Stimulated activated CD8-positive, alpha-beta memory T cell treated with anti-CD3 and anti-CD28 coated beads, Interleukin-7, amount 100 ng/mL, for 48 hours (primary cell): ENCODE data around the gene FAM168A.

Experiments
- DNase-seq, 2 donors: peaks; one replicate each; pipeline ENCODE4 v3.0.0-alpha.2; 2020; ENCODE audit warnings: low read depth in 1 of 2; ENCODE audit errors: extremely low read depth in 1 of 2

Gene FAM168A

DNA sequence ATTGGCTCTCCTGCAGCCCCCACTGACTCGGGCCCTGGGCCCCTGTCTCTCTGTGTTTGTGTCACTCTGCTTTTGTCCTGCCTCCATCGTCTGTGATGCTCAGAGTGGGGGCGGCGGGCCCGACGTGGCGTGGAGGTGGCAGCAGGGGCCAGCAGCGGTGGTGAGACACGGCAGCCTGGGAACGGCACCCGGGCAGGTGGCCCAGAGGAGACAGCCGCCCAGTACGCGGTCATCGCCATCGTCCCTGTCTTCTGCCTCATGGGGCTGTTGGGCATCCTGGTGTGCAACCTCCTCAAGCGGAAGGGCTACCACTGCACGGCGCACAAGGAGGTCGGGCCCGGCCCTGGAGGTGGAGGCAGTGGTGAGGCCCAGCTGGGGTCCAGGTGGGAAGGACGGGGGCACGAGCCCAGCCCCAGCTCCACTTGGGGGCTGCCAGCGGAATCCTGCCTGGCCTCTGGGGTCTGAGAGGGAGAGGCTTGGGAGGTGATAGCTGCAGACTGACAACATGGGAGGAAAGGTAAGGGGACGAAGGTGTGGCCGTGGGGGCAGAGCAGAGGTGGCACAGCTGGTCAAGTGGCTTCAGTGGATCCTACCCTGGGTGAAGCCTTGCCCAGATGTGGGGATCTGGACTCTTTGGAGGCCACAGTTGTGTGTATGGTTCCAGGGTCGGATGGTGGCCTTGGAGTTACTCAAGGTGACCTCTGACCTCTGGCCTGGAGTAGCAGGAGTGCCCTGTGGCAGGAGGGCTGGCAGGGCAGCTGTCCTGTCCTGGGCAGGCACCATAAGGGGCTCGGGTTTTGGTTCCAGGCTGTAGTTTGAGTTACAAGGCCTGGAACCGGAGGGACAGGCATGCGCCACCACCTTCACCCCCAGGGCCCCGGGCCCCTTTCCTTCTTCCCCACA is 205.6 kb downstream of the FAM168A start:
- DNase-seq, result no peak

DNA sequence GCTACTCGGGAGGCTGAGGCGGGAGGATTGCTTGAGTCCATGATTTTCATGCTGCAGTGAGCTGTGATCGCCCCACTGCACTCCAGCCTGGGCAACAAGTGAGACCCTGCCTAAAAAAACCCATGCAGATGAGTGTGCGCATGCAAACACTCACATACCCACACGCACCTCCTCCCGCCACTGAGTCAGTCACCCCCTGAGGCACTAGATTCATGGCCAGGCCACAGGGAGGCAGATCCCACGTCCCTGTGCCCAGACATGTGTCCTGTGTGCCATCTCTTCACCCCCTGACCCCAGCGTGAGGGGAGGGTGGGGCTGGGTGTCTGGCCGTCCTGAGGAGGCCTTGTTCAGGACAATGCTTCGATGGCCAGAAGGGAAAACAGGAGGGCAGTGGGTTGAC is 206.2 kb downstream of the FAM168A start:
- DNase-seq, result no peak

GRCh38 chr11:73390601-73391565 is 207.0 kb downstream of the FAM168A start:
- DNase-seq, result no peak

- DNase-seq, result no peak
Observed at GRCh38 chr11:73389916-73390315, 208.0 kb downstream of the FAM168A start.

GRCh38 chr11:73389134-73389525 is 208.8 kb downstream of the FAM168A start:
- DNase-seq, result no peak

- no peak for DNase-seq
Observed at GRCh38 chr11:73388265-73389133, 209.4 kb downstream of the FAM168A start.

DNA sequence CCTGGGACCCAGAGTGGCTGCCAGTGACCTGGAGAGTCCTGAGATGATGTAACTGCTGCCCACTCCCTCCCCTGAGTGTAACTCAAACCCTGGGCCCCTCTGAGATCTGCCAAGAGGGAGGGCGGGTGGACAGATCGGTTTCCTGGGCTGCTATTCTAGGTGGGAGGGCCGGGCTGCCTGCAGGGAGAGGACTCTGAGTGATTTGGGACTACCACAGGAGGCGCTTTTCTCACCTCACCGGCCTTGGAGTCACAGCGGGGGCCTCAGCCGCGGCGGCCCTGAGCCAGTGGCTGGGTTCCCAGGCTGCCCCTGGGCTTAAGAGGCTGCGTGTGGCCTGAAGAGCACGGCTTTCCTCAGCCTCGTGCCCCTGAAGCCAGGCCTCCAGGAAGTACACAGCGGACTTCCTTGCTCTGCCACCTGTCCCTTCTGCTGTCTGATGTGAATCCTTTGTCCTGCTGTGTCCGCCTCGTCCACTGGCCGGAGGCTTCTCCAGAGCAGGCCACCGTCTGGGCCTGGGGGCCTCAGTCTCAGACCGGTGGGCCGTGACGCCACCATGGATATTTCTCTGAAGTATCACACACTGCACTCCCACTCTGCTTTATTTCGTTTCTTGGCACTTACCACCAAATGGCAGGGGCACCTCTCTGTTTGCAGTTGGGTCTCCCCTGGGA is 210.2 kb downstream of the FAM168A start:
- DNase-seq, result no peak

DNA sequence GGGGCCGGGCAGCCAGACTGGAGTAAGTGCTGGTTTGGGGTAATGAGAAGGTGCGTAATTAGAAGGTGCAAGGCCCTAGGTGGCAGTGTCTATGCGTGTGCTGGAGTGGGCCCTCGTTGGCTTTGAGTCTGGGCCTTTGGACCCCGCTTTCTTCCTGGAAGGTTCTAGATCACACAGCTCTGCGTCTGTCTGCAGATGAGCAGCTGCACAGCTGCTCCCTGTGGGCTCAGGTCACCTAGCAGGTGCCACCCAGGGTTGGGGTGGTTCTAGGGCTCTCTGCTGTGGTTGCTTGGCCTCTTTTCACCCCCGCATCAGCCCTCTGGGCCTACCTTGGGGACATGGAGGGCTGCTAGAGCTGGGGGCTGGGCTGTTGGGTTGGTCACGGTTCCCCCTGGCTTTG is 211.4 kb downstream of the FAM168A start:
- DNase-seq, result no peak

- no peak for DNase-seq
Observed at GRCh38 chr11:73386016-73386415, 211.9 kb downstream of the FAM168A start.

GRCh38 chr11:73384872-73385689 is 212.8 kb downstream of the FAM168A start:
- no peak for DNase-seq

GRCh38 chr11:73384531-73384871 is 213.4 kb downstream of the FAM168A start:
- no peak for DNase-seq

- no peak for DNase-seq
Observed at GRCh38 chr11:73384125-73384441, 213.8 kb downstream of the FAM168A start.

DNA sequence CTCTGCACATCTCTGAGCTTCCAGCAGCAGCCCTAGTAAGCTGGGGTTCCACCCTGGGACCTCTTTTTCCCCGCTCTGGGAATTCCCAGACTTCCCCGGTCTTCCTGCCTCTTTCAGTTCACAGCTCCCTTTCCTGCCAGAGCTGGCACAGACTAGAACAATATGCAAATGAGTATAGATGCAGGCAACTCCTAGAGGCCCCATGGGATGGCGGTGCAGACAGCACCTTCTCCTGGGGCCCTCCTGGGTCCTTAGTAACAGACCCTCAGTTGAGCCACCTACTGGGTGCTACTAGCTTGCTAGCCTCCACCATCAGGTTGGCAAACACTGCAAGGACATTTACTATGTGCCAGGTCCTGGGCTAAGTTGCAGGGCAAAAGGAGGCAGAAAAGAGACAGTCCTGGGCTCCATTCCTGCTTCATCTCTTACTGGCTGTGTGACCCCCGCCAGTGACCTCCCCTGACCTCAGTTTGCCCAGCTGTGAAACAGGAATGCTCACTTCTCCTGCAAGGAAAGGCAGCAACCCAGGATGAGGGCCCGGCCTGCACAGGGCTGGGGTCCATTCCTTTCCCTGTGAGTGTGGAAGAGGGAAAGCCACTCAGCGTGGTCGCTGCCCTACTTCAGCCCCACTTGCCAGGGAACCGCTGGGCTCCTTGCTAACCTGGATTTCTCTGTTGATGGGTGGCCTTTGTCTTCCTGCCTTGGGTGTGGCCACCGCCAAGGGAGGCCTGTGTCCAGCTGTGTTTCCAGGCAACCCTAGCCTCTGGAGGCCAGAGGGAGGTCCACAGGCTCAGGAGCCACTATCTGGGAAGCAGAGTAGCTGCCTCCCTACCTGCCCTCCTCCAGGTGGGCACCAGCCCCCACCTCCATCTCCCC is 214.4 kb downstream of the FAM168A start:
- no peak for DNase-seq

DNA sequence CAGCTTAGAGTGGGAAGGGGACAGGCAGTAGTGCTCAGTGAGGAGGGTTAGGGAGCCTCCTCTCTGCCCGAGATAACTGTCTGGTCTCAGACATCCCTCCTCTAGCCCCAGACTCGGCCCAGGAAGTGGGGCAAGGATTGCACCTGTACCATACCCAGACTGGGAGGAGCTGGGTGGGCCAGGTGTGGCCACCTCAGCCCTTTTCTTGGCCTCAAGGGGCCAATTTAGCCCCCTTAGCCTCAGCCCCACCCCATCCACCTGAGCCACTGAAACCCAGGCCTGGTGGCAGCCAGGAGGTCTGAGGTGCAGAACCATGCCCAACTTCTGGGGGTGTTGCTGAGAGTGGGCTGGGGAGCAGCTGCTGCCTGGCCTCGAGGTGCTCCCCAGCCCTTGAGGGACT is 215.2 kb downstream of the FAM168A start:
- no peak for DNase-seq

- no peak for DNase-seq
Observed at GRCh38 chr11:73382183-73382582, 215.7 kb downstream of the FAM168A start.

DNA sequence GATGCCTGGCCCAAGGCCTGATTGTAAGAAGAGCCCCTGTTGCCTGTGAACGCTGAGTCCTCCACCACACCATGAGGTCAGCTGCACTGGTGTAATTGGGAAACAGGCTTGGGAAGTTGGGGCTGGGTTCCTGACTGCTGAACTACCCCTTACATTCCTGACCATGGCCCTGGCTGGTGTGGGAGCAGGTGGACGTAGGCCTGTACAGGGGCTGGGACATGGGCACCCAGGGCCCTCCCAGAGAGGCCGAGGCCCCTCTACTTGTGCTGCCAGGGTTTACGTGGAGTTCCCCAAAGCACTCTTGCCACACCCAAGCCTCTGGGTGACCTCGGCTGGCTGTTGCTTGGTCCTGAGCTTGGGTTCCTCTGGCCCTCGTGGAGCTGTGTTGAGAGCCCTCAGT is 216.3 kb downstream of the FAM168A start:
- DNase-seq, result no peak

DNA sequence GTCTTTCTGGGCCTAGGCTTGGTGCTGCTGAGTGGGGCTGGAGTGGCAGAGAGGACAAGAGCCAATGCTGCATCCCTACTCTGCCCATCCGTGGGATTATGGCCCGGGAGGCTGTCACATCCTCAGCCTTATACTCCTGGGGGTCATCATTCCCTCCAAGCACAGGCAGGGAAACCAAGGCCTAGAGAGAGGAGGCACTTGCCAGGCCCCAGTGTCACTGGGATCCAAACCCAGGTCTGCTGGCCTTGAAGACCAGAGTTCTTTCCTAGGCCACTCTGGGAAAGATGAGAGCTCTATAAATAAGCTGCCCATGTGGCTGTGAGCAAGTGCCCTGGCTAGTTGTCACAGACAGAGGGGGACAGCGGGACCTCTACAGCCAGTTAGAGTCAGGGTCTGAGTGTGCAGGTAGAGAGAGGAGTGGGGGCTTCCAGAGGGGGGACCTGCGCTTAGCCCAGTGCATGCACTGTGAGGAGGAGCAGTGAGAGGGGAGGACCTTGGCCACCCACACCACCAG is 217.0 kb downstream of the FAM168A start:
- DNase-seq, result no peak

- DNase-seq, result no peak
Observed at GRCh38 chr11:73380331-73380730, 217.6 kb downstream of the FAM168A start.
